ENCODE results near the gene AOAH.
"Not testable (repeated sequence)": the region's sequence is repeated elsewhere in the genome, so short reads cannot be mapped to it uniquely, and the experiment has no call there.

Gene AOAH

GRCh38 chr7:36651404-36651803 is 72.9 kb downstream of the AOAH start:
- H3K27ac ChIP-seq: no peak overlapping the region
- TF ChIP-seq, protein P1, sequence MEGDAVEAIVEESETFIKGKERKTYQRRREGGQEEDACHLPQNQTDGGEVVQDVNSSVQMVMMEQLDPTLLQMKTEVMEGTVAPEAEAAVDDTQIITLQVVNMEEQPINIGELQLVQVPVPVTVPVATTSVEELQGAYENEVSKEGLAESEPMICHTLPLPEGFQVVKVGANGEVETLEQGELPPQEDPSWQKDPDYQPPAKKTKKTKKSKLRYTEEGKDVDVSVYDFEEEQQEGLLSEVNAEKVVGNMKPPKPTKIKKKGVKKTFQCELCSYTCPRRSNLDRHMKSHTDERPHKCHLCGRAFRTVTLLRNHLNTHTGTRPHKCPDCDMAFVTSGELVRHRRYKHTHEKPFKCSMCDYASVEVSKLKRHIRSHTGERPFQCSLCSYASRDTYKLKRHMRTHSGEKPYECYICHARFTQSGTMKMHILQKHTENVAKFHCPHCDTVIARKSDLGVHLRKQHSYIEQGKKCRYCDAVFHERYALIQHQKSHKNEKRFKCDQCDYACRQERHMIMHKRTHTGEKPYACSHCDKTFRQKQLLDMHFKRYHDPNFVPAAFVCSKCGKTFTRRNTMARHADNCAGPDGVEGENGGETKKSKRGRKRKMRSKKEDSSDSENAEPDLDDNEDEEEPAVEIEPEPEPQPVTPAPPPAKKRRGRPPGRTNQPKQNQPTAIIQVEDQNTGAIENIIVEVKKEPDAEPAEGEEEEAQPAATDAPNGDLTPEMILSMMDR (IDR thresholded peaks at IDR 0.05): no peak

DNA sequence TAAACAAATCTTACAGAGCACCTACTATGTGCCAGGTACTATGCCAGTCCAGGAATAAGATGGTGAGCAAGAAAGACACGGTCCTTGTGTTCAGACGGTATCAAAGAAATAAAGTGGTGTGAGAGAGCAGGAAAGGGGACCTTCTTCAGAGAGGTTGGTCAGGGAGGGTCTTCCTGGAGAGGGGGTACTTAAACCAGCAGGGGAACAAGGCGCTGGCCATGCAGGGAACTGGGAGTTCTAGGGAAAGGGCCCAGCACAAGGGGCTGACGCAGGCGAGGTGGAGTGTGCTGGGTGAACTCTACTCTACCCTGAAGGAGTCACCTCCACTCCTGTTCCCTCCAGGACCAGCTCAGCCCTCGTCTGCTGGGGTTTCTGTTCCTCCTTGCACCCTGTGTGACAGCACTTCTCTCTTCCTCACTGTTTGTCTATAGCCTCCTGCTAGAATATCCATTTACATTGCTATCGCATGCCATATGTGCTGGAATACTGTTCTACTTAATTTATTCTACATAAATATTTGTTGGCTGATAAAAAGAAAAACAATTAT is 73.5 kb downstream of the AOAH start:
- TF ChIP-seq, protein P1 (IDR thresholded peaks at IDR 0.05): no peak
- Histone ChIP-seq H3K4me1 (ENCODE audit: control insufficient read depth in 1 of 2, insufficient read depth in 1 of 2, low read depth in 1 of 2, low read length in 1 of 2) (no peaks in the 10 kb centered on the region), H3K27me3 (no peaks in the 10 kb centered on the region), H3K27ac (no peak overlapping the region), H3K36me3 (peaks cover 50% of the 10 kb centered on the region), H3K9me3 (no peaks in the 10 kb centered on the region), H3K4me3 (ENCODE audit: low read depth in 1 of 2, low read length in 1 of 2) (no peak overlapping the region)

More at GRCh38 chr7:36651404-36651803, 72.9 kb downstream of the AOAH start:
- H3K36me3 ChIP-seq: peaks cover 51% of the 10 kb centered on the region
- no peak overlapping the region for H3K4me3 ChIP-seq (ENCODE audit: low read depth in 1 of 2, low read length in 1 of 2)
- H3K27me3 ChIP-seq: no peaks in the 10 kb centered on the region
- no peaks in the 10 kb centered on the region for H3K9me3 ChIP-seq
- peaks cover 0 to 2% of the 10 kb centered on the region in 2 experiments for H3K4me1 ChIP-seq (ENCODE audit: control insufficient read depth in 1 of 2, insufficient read depth in 1 of 2, low read depth in 1 of 2, low read length in 1 of 2)

DNA sequence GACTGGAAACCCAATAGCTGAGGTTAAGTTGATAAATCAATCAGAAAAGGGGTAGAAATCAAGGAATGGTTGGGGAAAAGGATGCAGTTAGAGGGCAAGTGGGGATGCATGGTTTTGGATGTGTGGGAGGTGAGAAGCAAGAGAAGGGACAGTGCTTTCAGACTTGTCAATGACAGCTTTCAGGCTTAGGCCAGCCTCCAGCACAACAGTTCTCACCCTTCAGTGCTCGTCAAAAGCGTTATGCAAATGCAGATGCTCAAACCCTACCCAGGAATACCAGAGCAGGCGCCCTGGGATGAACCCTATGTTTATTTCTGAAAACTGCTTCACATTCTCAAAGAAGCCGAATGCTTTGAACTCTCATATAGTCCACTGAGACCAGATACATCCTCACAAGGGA is 74.0 kb downstream of the AOAH start:
- TF ChIP-seq, protein P1 (IDR thresholded peaks at IDR 0.05): no peak
- H3K4me1 ChIP-seq (ENCODE audit: control insufficient read depth in 1 of 2, insufficient read depth in 1 of 2, low read depth in 1 of 2, low read length in 1 of 2): no peaks in the 10 kb centered on the region
- H3K9me3 ChIP-seq: no peaks in the 10 kb centered on the region
- no peaks in the 10 kb centered on the region for H3K27me3 ChIP-seq
- no peak overlapping the region for H3K27ac ChIP-seq
- H3K36me3 ChIP-seq: peaks cover 45% of the 10 kb centered on the region
- H3K4me3 ChIP-seq (ENCODE audit: low read depth in 1 of 2, low read length in 1 of 2): no peak overlapping the region

GRCh38 chr7:36649319-36649718 is 75.0 kb downstream of the AOAH start:
- not testable (repeated sequence) for H3K27ac ChIP-seq; H3K27me3 ChIP-seq; H3K4me1 ChIP-seq (ENCODE audit: control insufficient read depth in 1 of 2, insufficient read depth in 1 of 2, low read depth in 1 of 2, low read length in 1 of 2); H3K9me3 ChIP-seq; H3K4me3 ChIP-seq (ENCODE audit: low read depth in 1 of 2, low read length in 1 of 2)
- peaks cover 35% of the 10 kb centered on the region for H3K36me3 ChIP-seq

- Histone ChIP-seq H3K36me3 (peaks cover 34% of the 10 kb centered on the region), H3K4me3 (ENCODE audit: low read depth in 1 of 2, low read length in 1 of 2) (no peak overlapping the region), H3K27ac (no peak overlapping the region), H3K4me1 (ENCODE audit: control insufficient read depth in 1 of 2, insufficient read depth in 1 of 2, low read depth in 1 of 2, low read length in 1 of 2) (no peaks in the 10 kb centered on the region), H3K27me3 (no peaks in the 10 kb centered on the region), H3K9me3 (no peaks in the 10 kb centered on the region)
- TF ChIP-seq, protein P1 (IDR thresholded peaks at IDR 0.05): no peak
These were observed 75.9 kb downstream of the AOAH start for GRCh38 chr7:36648441-36648840.

DNA sequence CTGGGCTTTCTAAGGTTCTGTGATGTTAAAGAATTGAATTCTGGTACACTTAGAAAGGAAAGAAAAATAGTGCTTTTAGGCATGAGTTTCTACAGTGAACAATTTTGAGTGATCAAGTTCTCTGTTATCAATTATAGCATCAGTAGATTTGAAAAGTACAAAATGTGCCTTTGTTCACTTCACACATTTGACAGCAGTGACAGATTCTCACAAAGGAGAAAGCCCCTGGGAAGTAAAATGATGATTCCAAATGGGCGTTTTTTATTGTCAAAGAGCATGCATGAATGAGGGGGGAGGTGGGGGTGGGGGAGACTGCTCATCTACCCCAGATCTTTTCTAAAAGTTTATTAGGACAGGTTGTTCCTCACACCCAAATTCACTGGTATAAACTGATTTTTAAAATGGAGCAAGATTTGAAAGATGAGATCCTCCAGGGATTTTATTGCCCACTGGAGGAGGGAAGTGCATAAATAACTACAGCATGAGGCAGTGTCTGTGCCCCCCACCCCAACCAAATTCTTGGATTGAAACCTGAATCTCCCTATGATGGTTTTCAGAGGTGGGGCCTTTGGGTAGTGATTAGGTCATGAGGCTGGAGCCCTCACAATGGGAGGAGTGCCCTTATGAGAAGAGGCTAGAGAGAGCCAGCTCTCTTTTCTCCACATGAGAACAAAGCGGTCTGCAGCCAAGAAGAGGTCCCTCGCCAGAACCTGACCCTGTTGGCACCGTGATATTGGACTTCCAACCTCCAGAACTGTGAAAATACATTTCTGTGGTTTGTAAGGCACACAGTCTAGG is 79.5 kb downstream of the AOAH start:
- no peaks in the 10 kb centered on the region for H3K9me3 ChIP-seq
- peaks cover 0 to 2% of the 10 kb centered on the region in 2 experiments for H3K4me1 ChIP-seq (ENCODE audit: control insufficient read depth in 1 of 2, insufficient read depth in 1 of 2, low read depth in 1 of 2, low read length in 1 of 2)
- TF ChIP-seq, protein P1 (IDR thresholded peaks at IDR 0.05): no peak
- H3K27me3 ChIP-seq: no peaks in the 10 kb centered on the region
- peaks cover 30% of the 10 kb centered on the region for H3K36me3 ChIP-seq
- no peak overlapping the region for H3K27ac ChIP-seq
- H3K4me3 ChIP-seq (ENCODE audit: low read depth in 1 of 2, low read length in 1 of 2): no peak overlapping the region
